ENCODE data around the gene ASPA.

DNA sequence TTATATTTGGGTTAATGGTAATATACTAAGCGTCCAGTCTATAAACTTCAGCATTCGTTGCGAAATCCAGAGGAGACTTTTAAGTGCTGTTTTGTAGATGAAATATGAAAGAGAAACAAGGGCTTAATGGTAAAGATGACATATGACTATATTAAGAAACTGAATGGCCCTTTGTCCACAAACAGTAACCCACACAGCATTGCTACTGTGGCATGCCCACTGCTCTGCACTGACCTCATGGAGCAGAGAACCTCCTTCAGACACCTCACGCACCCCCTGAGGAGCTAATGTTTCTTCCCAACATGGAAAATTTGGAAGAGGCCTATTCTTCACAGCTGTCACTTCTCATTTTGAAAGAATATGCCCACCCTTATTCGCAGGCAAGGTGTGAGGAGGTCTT, 26.7 kb downstream of the ASPA start:
- TF ChIP-seq, protein P1, sequence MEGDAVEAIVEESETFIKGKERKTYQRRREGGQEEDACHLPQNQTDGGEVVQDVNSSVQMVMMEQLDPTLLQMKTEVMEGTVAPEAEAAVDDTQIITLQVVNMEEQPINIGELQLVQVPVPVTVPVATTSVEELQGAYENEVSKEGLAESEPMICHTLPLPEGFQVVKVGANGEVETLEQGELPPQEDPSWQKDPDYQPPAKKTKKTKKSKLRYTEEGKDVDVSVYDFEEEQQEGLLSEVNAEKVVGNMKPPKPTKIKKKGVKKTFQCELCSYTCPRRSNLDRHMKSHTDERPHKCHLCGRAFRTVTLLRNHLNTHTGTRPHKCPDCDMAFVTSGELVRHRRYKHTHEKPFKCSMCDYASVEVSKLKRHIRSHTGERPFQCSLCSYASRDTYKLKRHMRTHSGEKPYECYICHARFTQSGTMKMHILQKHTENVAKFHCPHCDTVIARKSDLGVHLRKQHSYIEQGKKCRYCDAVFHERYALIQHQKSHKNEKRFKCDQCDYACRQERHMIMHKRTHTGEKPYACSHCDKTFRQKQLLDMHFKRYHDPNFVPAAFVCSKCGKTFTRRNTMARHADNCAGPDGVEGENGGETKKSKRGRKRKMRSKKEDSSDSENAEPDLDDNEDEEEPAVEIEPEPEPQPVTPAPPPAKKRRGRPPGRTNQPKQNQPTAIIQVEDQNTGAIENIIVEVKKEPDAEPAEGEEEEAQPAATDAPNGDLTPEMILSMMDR (IDR thresholded peaks at IDR 0.05), result no peak
- TF ChIP-seq POLR2A (IDR thresholded peaks at IDR 0.05) (no peak), POLR2AphosphoS5 (IDR thresholded peaks at IDR 0.05) (no peak), EP300 (IDR thresholded peaks at IDR 0.05; ENCODE audit: low read depth) (no peak)
